ENCODE data around the gene SH3RF1.

SH3RF1 gene

GRCh38 chr4:169220447-169220846, 50.3 kb downstream of the SH3RF1 start:
- FAIRE-seq (no peak), DNase-seq (ENCODE audit: insufficient read length, low spot score) (no peak)
- no peak for TF ChIP-seq CTCF (IDR thresholded peaks at IDR 0.05; ENCODE audit: insufficient read depth, missing control alignments)

GRCh38 chr4:169219440-169219839, 51.3 kb downstream of the SH3RF1 start:
- FAIRE-seq, result no peak

GRCh38 chr4:169215656-169216055, 55.1 kb downstream of the SH3RF1 start:
- no peak for TF ChIP-seq CTCF (IDR thresholded peaks at IDR 0.05; ENCODE audit: insufficient read depth, missing control alignments)
- DNase-seq (ENCODE audit: insufficient read length, low spot score), result no peak
- FAIRE-seq, result no peak

More at GRCh38 chr4:169219440-169219839, 51.3 kb downstream of the SH3RF1 start:
- TF ChIP-seq CTCF (IDR thresholded peaks at IDR 0.05; ENCODE audit: insufficient read depth, missing control alignments), result no peak
- DNase-seq (ENCODE audit: insufficient read length, low spot score), result no peak

GRCh38 chr4:169212981-169213380, 57.8 kb downstream of the SH3RF1 start:
- no peak for TF ChIP-seq CTCF (IDR thresholded peaks at IDR 0.05; ENCODE audit: insufficient read depth, missing control alignments)
- FAIRE-seq, result no peak
- DNase-seq (ENCODE audit: insufficient read length, low spot score), result no peak

GRCh38 chr4:169210504-169211118, 60.1 kb downstream of the SH3RF1 start:
- DNase-seq (ENCODE audit: insufficient read length, low spot score) (no peak), FAIRE-seq (no peak)
- no peak for TF ChIP-seq CTCF (IDR thresholded peaks at IDR 0.05; ENCODE audit: insufficient read depth, missing control alignments)

GRCh38 chr4:169209388-169209883, 61.3 kb downstream of the SH3RF1 start:
- DNase-seq (ENCODE audit: insufficient read length, low spot score) (no peak), FAIRE-seq (peak; percentile 51)
- no peak for TF ChIP-seq CTCF (IDR thresholded peaks at IDR 0.05; ENCODE audit: insufficient read depth, missing control alignments)

GRCh38 chr4:169208516-169208915, 62.2 kb downstream of the SH3RF1 start:
- FAIRE-seq, result no peak
- no peak for DNase-seq (ENCODE audit: insufficient read length, low spot score)
- TF ChIP-seq CTCF (IDR thresholded peaks at IDR 0.05; ENCODE audit: insufficient read depth, missing control alignments), result no peak
